BJ (cell line): Measurements from ENCODE around the gene GLCCI1. TPM values are rescaled to one million over a fixed set of nuclear protein-coding genes. Genes with fewer than 3 reads are reported as not detected.
A peak's percentile ranks its signal among the peaks of the same experiment; 100 is the strongest.
"Not testable (repeated sequence)": the region's sequence is repeated elsewhere in the genome, so short reads cannot be mapped to it uniquely, and the experiment has no call there.

Source experiments
- CTCF ChIA-PET: fragments of 350-600 bp; formaldehyde crosslinking; extraction: SDS; loops from one replicate; lab custom pipeline; 2021; ENCODE audit warnings: antibody characterized with exemption, inconsistent platforms; lab: Yijun Ruan, JAX
- POLR2A ChIA-PET: fragments of 300-600 bp; sonication (Branson Sonifier 250); formaldehyde crosslinking; extraction: SDS; loops from one replicate; lab custom pipeline; 2021; ENCODE audit warnings: antibody characterized with exemption; lab: Charles Lee
- DNase-seq: peaks from one replicate; pipeline ENCODE4 v3.0.0-alpha.2; 2011; ENCODE audit warnings: low read depth
- H3K27me3 ChIP-seq: 2 replicates; pipeline ENCODE4 v1.6.0; 2011; ENCODE audit warnings: low read length; ENCODE audit not compliant: control insufficient read depth, insufficient read depth
- H3K36me3 ChIP-seq: 2 replicates; pipeline ENCODE4 v1.5.1; 2011; ENCODE audit warnings: low read length; ENCODE audit not compliant: control insufficient read depth, insufficient read depth
- H3K4me3 ChIP-seq: 2 replicates; pipeline ENCODE4 v1.5.1; 2011; ENCODE audit warnings: low read depth, mild to moderate bottlenecking, control low read depth, low read length
- CTCF ChIP-seq: IDR thresholded peaks from 2 replicates; pipeline ENCODE4 v1.5.1; 2011; ENCODE audit warnings: low read depth, mild to moderate bottlenecking, control low read depth, inconsistent platforms, low read length, moderate library complexity; ENCODE audit not compliant: insufficient read depth
- polyA plus RNA-seq: library from polyadenylated mRNA; depleted of rRNA; stranded (reverse); fragments of >200 nt; gene quantifications from 2 replicates; pipeline ENCODE4 v1.2.3, GENCODE V29; 2011

Gene GLCCI1
- polyA plus RNA-seq, 1 experiment: 11.2 TPM

- no peak for DNase-seq
Observed at GRCh38 chr7:7992506-7992905, 23.9 kb downstream of the GLCCI1 start.

GRCh38 chr7:7995348-7995747 is 26.8 kb downstream of the GLCCI1 start:
- H3K27me3 ChIP-seq, CTCF ChIA-PET, H3K4me3 ChIP-seq, POLR2A ChIA-PET, H3K36me3 ChIP-seq, DNase-seq: not testable (repeated sequence)

More at GRCh38 chr7:7992506-7992905, 23.9 kb downstream of the GLCCI1 start:
- no peak for TF ChIP-seq CTCF
- ChIA-PET CTCF (no interaction called here), POLR2A (no interaction called here)
- no peaks in the 10 kb centered on the region for H3K36me3 ChIP-seq
- no peak overlapping the region for H3K4me3 ChIP-seq
- H3K27me3 ChIP-seq: no peaks in the 10 kb centered on the region

- Histone ChIP-seq H3K4me3 (no peak overlapping the region), H3K36me3 (no peaks in the 10 kb centered on the region), H3K27me3 (no peaks in the 10 kb centered on the region)
- TF ChIP-seq CTCF: no peak
- ChIA-PET CTCF (interaction anchor here (0.6 to 1.2 kb wide), 3 partner anchors 10 to 202 kb away, joined by 3 read pairs; no protein-coding TSS in a partner anchor), POLR2A (no interaction called here)
- peak; percentile 12 for DNase-seq
Observed at GRCh38 chr7:7996568-7996967, 28.0 kb downstream of the GLCCI1 start.

GRCh38 chr7:8000315-8000941 is 31.8 kb downstream of the GLCCI1 start:
- ChIA-PET CTCF (no interaction called here), POLR2A (no interaction called here)
- no peak for TF ChIP-seq CTCF
- no peaks in the 10 kb centered on the region for H3K27me3 ChIP-seq
- H3K36me3 ChIP-seq: no peaks in the 10 kb centered on the region; the same call in 1 of the 2 replicates
- no peak overlapping the region for H3K4me3 ChIP-seq
- no peak for DNase-seq

- TF ChIP-seq CTCF: no peak
- DNase-seq: no peak
- no peaks in the 10 kb centered on the region for H3K27me3 ChIP-seq
- peaks cover 2% of the 10 kb centered on the region; the same call in 1 of the 2 replicates for H3K36me3 ChIP-seq
- ChIA-PET CTCF (no interaction called here), POLR2A (no interaction called here)
- H3K4me3 ChIP-seq: no peak overlapping the region
Observed at GRCh38 chr7:8003077-8003476, 34.5 kb downstream of the GLCCI1 start.

- ChIA-PET POLR2A (no interaction called here), CTCF (no interaction called here)
- H3K4me3 ChIP-seq: no peak overlapping the region
- peaks cover 2% of the 10 kb centered on the region; the same call in 1 of the 2 replicates for H3K36me3 ChIP-seq
- H3K27me3 ChIP-seq: no peaks in the 10 kb centered on the region
- no peak for DNase-seq
- TF ChIP-seq CTCF: no peak
Observed at GRCh38 chr7:8005279-8005678, 36.7 kb downstream of the GLCCI1 start.
